ENCODE results near the gene ESR1.
"Not testable (repeated sequence)": the region's sequence is repeated elsewhere in the genome, so short reads cannot be mapped to it uniquely, and the experiment has no call there.

Gene ESR1

DNA sequence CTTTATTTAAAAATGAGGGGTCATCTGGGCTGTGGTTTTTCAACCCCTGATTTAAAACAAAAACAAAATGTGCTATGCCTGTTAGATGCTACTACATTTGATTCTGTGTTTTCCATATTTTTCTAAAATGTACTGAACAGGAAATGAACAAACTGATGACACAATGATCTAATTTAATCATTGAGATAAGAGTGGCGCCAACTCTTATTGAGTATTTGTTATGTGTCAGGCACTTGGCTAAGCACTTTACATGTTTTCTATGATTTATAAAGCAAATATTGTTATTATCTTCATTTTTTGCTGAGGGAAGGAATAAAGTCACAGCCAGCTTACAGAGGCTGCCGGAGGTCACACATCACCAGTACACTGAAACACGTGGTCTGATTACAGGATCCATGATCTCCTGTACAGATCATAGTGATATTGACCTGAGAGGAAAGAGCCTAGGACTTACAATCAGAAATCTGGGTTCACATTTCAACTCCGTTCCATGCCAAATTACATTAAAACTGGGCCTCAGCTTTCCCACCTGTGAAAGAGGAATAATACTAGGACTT lies 166.7 kb downstream of the ESR1 start:
- DNase-seq (ENCODE audit: low read depth), result no peak
- TF ChIP-seq, protein P1, sequence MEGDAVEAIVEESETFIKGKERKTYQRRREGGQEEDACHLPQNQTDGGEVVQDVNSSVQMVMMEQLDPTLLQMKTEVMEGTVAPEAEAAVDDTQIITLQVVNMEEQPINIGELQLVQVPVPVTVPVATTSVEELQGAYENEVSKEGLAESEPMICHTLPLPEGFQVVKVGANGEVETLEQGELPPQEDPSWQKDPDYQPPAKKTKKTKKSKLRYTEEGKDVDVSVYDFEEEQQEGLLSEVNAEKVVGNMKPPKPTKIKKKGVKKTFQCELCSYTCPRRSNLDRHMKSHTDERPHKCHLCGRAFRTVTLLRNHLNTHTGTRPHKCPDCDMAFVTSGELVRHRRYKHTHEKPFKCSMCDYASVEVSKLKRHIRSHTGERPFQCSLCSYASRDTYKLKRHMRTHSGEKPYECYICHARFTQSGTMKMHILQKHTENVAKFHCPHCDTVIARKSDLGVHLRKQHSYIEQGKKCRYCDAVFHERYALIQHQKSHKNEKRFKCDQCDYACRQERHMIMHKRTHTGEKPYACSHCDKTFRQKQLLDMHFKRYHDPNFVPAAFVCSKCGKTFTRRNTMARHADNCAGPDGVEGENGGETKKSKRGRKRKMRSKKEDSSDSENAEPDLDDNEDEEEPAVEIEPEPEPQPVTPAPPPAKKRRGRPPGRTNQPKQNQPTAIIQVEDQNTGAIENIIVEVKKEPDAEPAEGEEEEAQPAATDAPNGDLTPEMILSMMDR (conservative IDR thresholded peaks at IDR 0.05; ENCODE audit: low read depth, low read length), result no peak
- no peak overlapping the region for H3K4me3 ChIP-seq (ENCODE audit: low read length)

DNA sequence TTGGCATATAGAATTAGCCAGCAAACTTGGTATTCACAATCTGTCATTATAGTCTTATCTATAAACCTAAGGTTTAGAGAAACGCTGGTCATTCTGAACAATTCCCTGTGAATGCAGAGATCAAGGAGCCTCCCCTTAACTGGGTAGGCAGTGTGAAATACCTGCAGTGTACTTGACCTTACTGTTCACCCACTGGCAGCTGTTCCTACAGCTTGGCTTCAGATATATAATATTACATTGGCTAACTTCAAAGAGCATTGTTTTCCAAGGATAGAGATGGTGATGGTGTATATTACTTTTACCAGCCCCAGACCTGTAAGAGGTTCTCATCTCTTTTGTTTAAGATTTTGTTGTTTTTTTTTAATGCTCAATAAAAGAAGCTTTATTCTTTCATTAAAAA lies 168.3 kb downstream of the ESR1 start:
- TF ChIP-seq, protein P1 (conservative IDR thresholded peaks at IDR 0.05; ENCODE audit: low read depth, low read length), result no peak
- no peak for DNase-seq (ENCODE audit: low read depth)
- H3K4me3 ChIP-seq (ENCODE audit: low read length), result no peak overlapping the region

DNA sequence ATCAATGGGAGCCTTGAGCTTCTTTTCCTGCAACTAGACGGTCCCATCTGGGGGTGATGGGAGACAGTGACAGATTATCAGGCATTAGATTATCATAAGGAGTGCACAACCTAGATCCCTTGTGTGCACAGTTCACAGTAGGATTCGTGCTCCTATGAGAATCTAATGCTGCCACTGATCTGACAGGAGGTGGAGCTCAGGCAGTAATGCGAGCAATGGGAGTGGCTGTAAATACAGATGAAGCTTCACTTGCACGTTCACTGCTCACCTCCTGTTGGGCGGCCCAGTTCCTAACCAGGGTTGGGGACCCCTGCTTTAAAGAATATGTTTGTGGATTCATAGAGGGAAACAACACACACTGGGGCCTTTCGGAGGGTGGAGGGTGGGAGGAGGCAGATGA lies 180.7 kb downstream of the ESR1 start:
- DNase-seq (ENCODE audit: low read depth); H3K4me3 ChIP-seq (ENCODE audit: low read length): not testable (repeated sequence)

DNA sequence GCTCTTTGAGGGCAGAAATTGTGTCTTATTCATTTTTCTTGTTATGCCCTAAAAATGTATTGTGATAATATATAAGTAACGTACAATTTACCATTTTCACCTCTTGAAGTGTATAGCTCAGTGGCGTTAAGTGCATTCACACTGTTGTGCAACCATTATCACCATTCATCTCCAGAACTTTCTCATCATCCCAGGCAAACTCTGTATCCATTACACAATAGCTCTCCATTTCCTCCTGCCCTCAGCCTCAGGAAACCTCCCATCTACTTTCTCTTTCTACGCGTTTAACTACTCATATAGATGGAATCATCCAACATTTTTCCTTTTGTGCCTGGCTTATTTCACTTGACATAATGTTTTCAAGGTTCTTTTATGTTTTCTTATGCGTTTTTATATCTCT lies 184.6 kb downstream of the ESR1 start:
- no peak for DNase-seq (ENCODE audit: low read depth)
- TF ChIP-seq, protein P1 (conservative IDR thresholded peaks at IDR 0.05; ENCODE audit: low read depth, low read length), result no peak
- H3K4me3 ChIP-seq (ENCODE audit: low read length), result no peak overlapping the region

DNA sequence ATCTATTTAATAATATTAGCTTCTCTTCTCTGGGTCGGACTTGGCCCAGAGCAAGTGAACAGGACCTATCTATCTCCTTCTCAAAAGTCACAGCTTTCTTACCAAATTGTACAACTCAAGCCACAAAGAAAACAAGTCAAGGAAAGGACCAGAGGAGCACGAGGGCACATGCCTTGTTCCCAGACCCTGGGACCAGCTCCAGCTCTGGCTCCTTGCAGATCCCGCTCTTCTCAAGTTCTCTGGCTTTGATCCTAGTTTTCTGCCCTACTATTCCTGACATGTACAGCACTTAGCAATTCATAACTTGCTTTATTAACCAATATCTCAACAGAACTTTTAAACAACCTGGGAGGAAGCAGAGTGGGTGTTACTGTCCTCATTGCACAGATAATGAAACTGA lies 185.9 kb downstream of the ESR1 start:
- no peak overlapping the region for H3K4me3 ChIP-seq (ENCODE audit: low read length)
- no peak for DNase-seq (ENCODE audit: low read depth)
- TF ChIP-seq, protein P1 (conservative IDR thresholded peaks at IDR 0.05; ENCODE audit: low read depth, low read length), result no peak

DNA sequence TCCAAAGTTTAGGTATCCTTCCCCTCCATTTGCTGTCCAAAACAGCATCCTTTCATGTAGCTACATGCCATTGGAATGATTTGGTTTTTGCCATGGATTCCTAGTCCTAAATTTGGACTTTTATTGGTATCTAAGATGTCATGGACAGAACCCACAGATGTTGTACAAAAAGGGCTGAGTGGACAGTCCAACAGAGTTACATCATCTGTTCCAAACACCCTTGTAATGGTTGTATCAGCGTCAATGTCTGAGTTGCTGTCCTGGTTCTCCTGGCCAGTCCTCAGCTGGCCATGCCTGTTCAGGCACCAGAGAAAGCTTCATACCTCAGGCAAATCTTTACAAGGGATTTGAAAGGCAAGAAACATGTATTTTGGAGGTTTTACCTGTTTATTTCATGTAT lies 191.3 kb downstream of the ESR1 start:
- TF ChIP-seq, protein P1 (conservative IDR thresholded peaks at IDR 0.05; ENCODE audit: low read depth, low read length), result no peak
- no peak overlapping the region for H3K4me3 ChIP-seq (ENCODE audit: low read length)
- DNase-seq (ENCODE audit: low read depth), result no peak

DNA sequence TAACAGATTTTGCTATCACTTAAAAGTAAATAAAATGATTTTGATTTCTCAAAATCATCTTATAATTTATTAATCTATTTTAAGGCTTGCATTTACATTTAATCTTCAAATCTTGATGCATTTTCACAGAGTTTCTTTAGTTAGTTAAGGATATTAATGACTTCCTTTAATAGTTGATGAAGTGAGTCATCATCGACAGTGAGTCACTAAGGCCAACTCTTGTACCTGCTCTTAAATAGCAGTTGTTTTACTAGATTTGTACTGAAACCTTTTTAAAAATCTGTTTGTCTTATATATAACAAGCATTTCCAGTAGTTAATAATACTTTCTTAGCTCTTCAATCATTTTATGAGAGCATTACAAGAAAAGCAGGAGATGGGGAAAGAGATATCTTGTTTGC lies 191.7 kb downstream of the ESR1 start:
- peak; percentile 15 for DNase-seq (ENCODE audit: low read depth)
- H3K4me3 ChIP-seq (ENCODE audit: low read length), result no peak overlapping the region
- TF ChIP-seq, protein P1 (conservative IDR thresholded peaks at IDR 0.05; ENCODE audit: low read depth, low read length), result no peak

DNA sequence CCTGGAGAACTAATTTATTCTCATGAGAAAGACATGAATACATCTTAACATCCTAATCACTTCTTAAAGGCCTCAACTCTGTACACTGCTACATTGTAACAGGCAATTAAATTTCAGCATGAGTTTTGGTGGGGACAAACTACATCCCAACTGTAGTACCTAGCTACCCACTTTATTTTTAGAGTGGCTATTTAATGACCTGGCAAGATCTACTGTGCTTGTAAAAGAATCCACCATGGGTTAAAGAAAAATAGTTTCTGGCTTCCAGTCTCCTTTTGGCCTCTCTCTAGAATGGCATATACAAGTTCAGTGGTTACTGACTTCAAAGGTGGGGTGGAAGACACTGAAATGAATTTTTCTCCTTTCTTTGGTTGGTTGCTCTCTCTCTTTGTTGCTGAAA lies 193.9 kb downstream of the ESR1 start:
- H3K4me3 ChIP-seq (ENCODE audit: low read length), result no peak overlapping the region
- DNase-seq (ENCODE audit: low read depth), result no peak
- TF ChIP-seq, protein P1 (conservative IDR thresholded peaks at IDR 0.05; ENCODE audit: low read depth, low read length), result no peak
